K562 (cell line): ENCODE results near the gene XYLB. TPM values are rescaled to one million over a fixed set of nuclear protein-coding genes. Genes with fewer than 3 reads are reported as not detected.

ENCODE experiments used
- ATAC-seq: fragments of 200-7000 bp; cut with Tn5 transposase; 3 replicates; pipeline ENCODE4 v1.9.1; 2020; ENCODE audit warnings: moderate library complexity
- BruUV-seq: library from RNA; stranded (reverse); fragments of 400-500 nt; replicated peaks from 2 replicates; lab custom pipeline; 2021; lab: Mats Ljungman, UMichigan
- CTCF ChIA-PET: fragments of 300-600 bp; formaldehyde crosslinking; extraction: SDS; loops from one replicate; lab custom pipeline; 2021; ENCODE audit warnings: low intra/inter-chr PET ratio; lab: Yijun Ruan, JAX
- POLR2A ChIA-PET: fragments of 300-600, 350-650 bp; sonication (Branson Sonifier 250); formaldehyde crosslinking; extraction: SDS; loops from one replicate; lab custom pipeline; 2021; ENCODE audit warnings: antibody characterized with exemption, inconsistent platforms; lab: Yijun Ruan, JAX
- DNase-seq, 4 experiments: peaks; one replicate each; pipeline versions ENCODE4 v3.0.0 to v3.0.0-alpha.2; 2011 to 2018; ENCODE audit warnings: low spot score in 3 of 4, mixed read lengths in 3 of 4; ENCODE audit errors: extremely low read depth in 1 of 4
- FAIRE-seq: peaks from 2 replicates; lab custom pipeline; 2011; peaks lifted over from hg19 to GRCh38; lab: Jason Lieb, UNC
- H2AFZ ChIP-seq: 2 replicates; pipeline ENCODE4 v1.6.0; 2011; ENCODE audit warnings: low read depth, low read length, control low read depth, inconsistent platforms
- H3K27ac ChIP-seq: fragments of 200-600 bp; 3 replicates; pipeline ENCODE4 v1.8.0; 2011; ENCODE audit warnings: low read depth, mild to moderate bottlenecking, control low read depth, inconsistent platforms, low read length, moderate library complexity, mixed read lengths; ENCODE audit errors: extremely low read depth
- H3K27me3 ChIP-seq, 2 experiments: fragments of 300-600 bp in 1 of 2; 2 replicates in 1 of 2; 3 replicates in 1 of 2; pipeline versions ENCODE4 v1.6.0 to v1.8.0; 2011; ENCODE audit warnings: inconsistent platforms in 2 of 2, low read length in 2 of 2, mild to moderate bottlenecking in 1 of 2, mixed read lengths in 1 of 2, moderate library complexity in 1 of 2; ENCODE audit not compliant: control insufficient read depth in 2 of 2, insufficient read depth in 2 of 2
- H3K36me3 ChIP-seq: fragments of 300-600 bp; 3 replicates; pipeline ENCODE4 v1.8.0; 2011; ENCODE audit warnings: mild to moderate bottlenecking, low read length, inconsistent platforms; ENCODE audit not compliant: control insufficient read depth, insufficient read depth
- H3K4me1 ChIP-seq, 2 experiments: fragments of 200-600 bp in 1 of 2; replicated peaks in 1 of 2; 2 replicates in 1 of 2; 3 replicates in 1 of 2; pipeline versions ENCODE4 v1.5.1 to v1.8.0; 2011; ENCODE audit warnings: inconsistent platforms in 2 of 2, low read length in 2 of 2, mild to moderate bottlenecking in 1 of 2, mixed read lengths in 1 of 2, moderate library complexity in 1 of 2; ENCODE audit not compliant: control insufficient read depth in 2 of 2, insufficient read depth in 2 of 2
- H3K4me2 ChIP-seq: 2 replicates; pipeline ENCODE4 v1.6.1; 2011; ENCODE audit warnings: low read length, control low read depth, inconsistent platforms, mixed read lengths; ENCODE audit not compliant: insufficient read depth
- H3K4me3 ChIP-seq: fragments of 200-600 bp; sonication (generic), shearing (Covaris generic); 2 replicates; pipeline ENCODE4 v1.5.1; 2016; ENCODE audit warnings: control low read depth, inconsistent platforms
- H3K79me2 ChIP-seq: fragments of 200-600 bp; 3 replicates; pipeline ENCODE4 v1.8.0; 2011; ENCODE audit warnings: low read length, inconsistent platforms; ENCODE audit not compliant: control insufficient read depth, insufficient read depth
- H3K9ac ChIP-seq, 2 experiments: 2 replicates each; pipeline versions ENCODE4 v1.6.0 to v1.6.1; 2011; ENCODE audit warnings: low read depth in 2 of 2, low read length in 2 of 2, control low read depth in 1 of 2, inconsistent platforms in 1 of 2, mild to moderate bottlenecking in 1 of 2, mixed read lengths in 1 of 2; ENCODE audit not compliant: insufficient read depth in 1 of 2
- H3K9me1 ChIP-seq: one replicate; pipeline ENCODE4 v1.6.0; 2011; ENCODE audit warnings: inconsistent platforms, mild to moderate bottlenecking, low read length, moderate library complexity; ENCODE audit not compliant: control insufficient read depth, insufficient read depth
- H3K9me3 ChIP-seq: replicated peaks from 2 replicates; pipeline ENCODE4 v1.5.1; 2011; ENCODE audit warnings: low read depth, low read length, inconsistent platforms; ENCODE audit not compliant: control insufficient read depth, insufficient read depth
- H4K20me1 ChIP-seq: replicated peaks from 2 replicates; pipeline ENCODE4 v1.6.1; 2011; ENCODE audit warnings: low read length, inconsistent platforms, mixed read lengths; ENCODE audit not compliant: control insufficient read depth, insufficient read depth
- CREB1 ChIP-seq, 2 experiments: sonication (generic) in 1 of 2; formaldehyde crosslinking in 1 of 2; IDR thresholded peaks; 2 replicates each; pipeline versions ENCODE4 v1.6.1 to v1.8.0; 2012 to 2022; ENCODE audit warnings: inconsistent platforms in 1 of 2, mild to moderate bottlenecking in 1 of 2, missing genetic modification reagents in 1 of 2, moderate library complexity in 1 of 2
- HNRNPH1 ChIP-seq: fragments of 200-400 bp; formaldehyde crosslinking; optimal IDR thresholded peaks from 2 replicates; pipeline ENCODE3; 2017; ENCODE audit warnings: low read depth, mild to moderate bottlenecking, low read length, moderate library complexity
- MIER1 ChIP-seq: fragments of 450-650 bp; IDR thresholded peaks from 2 replicates; pipeline ENCODE4 v1.6.1; 2016; ENCODE audit warnings: antibody characterized with exemption, mild to moderate bottlenecking, low read depth
- POLR2G ChIP-seq: fragments of 200-400 bp; formaldehyde crosslinking; IDR thresholded peaks from 2 replicates; pipeline ENCODE4 v1.6.1; 2017; ENCODE audit warnings: low read depth, mild to moderate bottlenecking, antibody characterized with exemption, low read length, moderate library complexity
- ZBTB1 ChIP-seq: sonication (generic); formaldehyde crosslinking; IDR thresholded peaks from 2 replicates; pipeline ENCODE4 v1.8.1; 2023; ENCODE audit warnings: missing genetic modification reagents, low read depth, mild to moderate bottlenecking, borderline replicate concordance
- WGBS: fragments of 100-300 bp; shearing (Covaris generic); methylation state at CpG from one replicate; pipeline ENCODE4 v1.1.6; 2016; ENCODE audit warnings: low coverage, mixed read lengths; ENCODE audit not compliant: insufficient coverage; ENCODE audit errors: missing lambda C conversion rate; 5-methylcytosine and 5-hydroxymethylcytosine counted together
- in situ Hi-C: fragments of 300-500 bp; cut with MboI; formaldehyde crosslinking; loops from 4 replicates; pipeline ENCODE4 v1.15.0; 2018; ENCODE audit warnings: inconsistent platforms, mixed read lengths
- intact Hi-C: fragments of 100-400 bp; cut with micrococcal nuclease; formaldehyde crosslinking; loops from 2 replicates; pipeline ENCODE4 v1.14.2; 2022
- polyA plus RNA-seq, 8 experiments: library from polyadenylated mRNA; depleted of rRNA in 4 of 8; stranded (reverse) in 5 of 8; unstranded in 3 of 8; fragments of >200 nt; fragmentation: Nextera tagmentation in 2 of 8; fragmentation: Illumina TruSeq in 1 of 8; extraction: Ambion mirVana in 2 of 8; extraction: Trizol in 1 of 8; gene quantifications; 2 replicates each; pipeline versions ENCODE4 v1.2.1 to v1.2.3, GENCODE V29; 2011 to 2014; ENCODE audit warnings: inconsistent platforms in 1 of 8, missing spikeins in 1 of 8
- total RNA-seq, 7 experiments: library from RNA; depleted of rRNA in 6 of 7; stranded (reverse); fragments of >200 nt in 6 of 7; fragmentation: Illumina TruSeq in 2 of 7; extraction: Trizol in 2 of 7; gene quantifications; 2 replicates each; pipeline versions ENCODE4 v1.2.1 to v1.2.3, GENCODE V29; 2011 to 2021; ENCODE audit warnings: low replicate concordance in 1 of 7
- TF ChIP-seq, protein P1 (sequence below): fragments of 250-450 bp; sonication (Bioruptor Pico); IDR thresholded peaks from 2 replicates; pipeline ENCODE4 v1.5.0; 2020; ENCODE audit warnings: mild to moderate bottlenecking, borderline replicate concordance
- TF ChIP-seq, protein P2 (sequence below): fragments of 250-450 bp; sonication (Bioruptor Pico); IDR thresholded peaks from 2 replicates; pipeline ENCODE4 v1.9.0; 2021; ENCODE audit warnings: mild to moderate bottlenecking, inconsistent platforms
- TF ChIP-seq, protein P3 (sequence below): fragments of 450-650 bp; conservative IDR thresholded peaks from 2 replicates; pipeline ENCODE4 v1.6.1; 2016; ENCODE audit warnings: missing genetic modification characterization, low read depth, mild to moderate bottlenecking, missing compliant biosample characterization, moderate library complexity
- TF ChIP-seq, protein P4 (sequence below): sonication (generic); formaldehyde crosslinking; IDR thresholded peaks from 2 replicates; pipeline ENCODE4 v1.9.0; 2022; ENCODE audit warnings: mild to moderate bottlenecking, missing genetic modification reagents

Gene XYLB
- total and polyA plus RNA-seq, 9 of the 15 experiments (the other 6 are each of a cell fraction or from before 2014, with no cell fraction given), result 4.0 to 20.2 (median 13.2) TPM

DNA sequence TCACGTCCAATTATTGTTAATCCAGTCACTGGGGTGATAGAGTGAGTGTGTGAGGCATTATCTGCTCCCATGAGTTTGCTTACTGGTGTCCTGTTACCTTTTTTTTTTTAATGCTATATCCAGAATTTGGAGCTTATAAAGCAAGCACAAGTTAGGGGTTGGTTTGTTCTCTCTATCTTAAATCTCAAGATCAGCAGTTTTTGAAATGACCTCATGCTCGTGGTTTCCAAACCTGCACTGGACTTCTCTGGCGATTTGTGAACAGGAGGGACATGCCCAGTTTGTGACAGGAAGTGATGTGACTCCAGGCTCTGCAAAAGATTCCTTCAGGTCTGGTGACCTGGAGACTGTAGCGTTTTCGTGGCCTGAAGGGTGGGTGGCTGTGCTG is 25.6 kb downstream of the XYLB start (continued):
- TF ChIP-seq, protein P1, sequence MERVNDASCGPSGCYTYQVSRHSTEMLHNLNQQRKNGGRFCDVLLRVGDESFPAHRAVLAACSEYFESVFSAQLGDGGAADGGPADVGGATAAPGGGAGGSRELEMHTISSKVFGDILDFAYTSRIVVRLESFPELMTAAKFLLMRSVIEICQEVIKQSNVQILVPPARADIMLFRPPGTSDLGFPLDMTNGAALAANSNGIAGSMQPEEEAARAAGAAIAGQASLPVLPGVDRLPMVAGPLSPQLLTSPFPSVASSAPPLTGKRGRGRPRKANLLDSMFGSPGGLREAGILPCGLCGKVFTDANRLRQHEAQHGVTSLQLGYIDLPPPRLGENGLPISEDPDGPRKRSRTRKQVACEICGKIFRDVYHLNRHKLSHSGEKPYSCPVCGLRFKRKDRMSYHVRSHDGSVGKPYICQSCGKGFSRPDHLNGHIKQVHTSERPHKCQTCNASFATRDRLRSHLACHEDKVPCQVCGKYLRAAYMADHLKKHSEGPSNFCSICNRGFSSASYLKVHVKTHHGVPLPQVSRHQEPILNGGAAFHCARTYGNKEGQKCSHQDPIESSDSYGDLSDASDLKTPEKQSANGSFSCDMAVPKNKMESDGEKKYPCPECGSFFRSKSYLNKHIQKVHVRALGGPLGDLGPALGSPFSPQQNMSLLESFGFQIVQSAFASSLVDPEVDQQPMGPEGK, result no peak
- TF ChIP-seq, all 486 proteins: peak for 3

DNA sequence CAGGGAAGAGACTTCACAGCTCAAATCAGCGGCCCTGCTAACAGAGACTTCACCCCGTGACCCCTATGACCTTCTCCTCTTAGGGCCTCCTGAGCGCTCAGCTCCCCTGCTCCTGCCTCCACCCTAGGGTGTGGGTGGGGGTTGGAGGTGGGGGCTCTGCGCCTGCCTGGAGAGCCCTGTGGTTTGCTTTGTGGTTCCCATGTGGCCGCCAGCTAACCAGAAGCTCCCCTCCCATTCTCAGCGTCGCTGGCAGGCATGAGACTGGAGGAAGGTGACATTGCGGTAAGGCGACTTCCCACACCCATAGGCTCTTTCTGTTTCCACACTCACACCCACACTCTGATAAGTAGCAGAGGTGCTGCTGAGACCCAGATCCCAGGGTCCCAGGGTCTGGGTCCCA is 27.6 kb downstream of the XYLB start:
- ATAC-seq (peak; percentile 20; the same call in 1 of the 3 replicates), DNase-seq (peak in 2 of 4 experiments; percentile 18 to 37), FAIRE-seq (no peak)
- H3K4me1 ChIP-seq, result peaks cover 0 to 4% of the 10 kb centered on the region in 2 experiments; a peak in 1 of 5 replicates
- no peaks in the 10 kb centered on the region for H3K27me3 ChIP-seq
- H3K9me1 ChIP-seq, result no peaks in the 10 kb centered on the region
- no TSS peak for BruUV-seq
- H3K36me3 ChIP-seq, result peaks cover 96% of the 10 kb centered on the region; the same call in 2 of the 3 replicates
- intact Hi-C loops, result no loop called here
- POLR2A ChIA-PET, result interaction anchor here (0.6 kb wide), 1 partner anchor 9 kb away, joined by 3 read pairs; no protein-coding TSS in a partner anchor
- no peak overlapping the region for H2AFZ ChIP-seq
- H3K4me2 ChIP-seq, result no peak overlapping the region
- H4K20me1 ChIP-seq, result no peaks in the 10 kb centered on the region
- no peak overlapping the region for H3K4me3 ChIP-seq
- WGBS, result 69% methylated on average over 9 of the region's 9 CpGs
- CTCF ChIA-PET, result no interaction called here
- H3K27ac ChIP-seq, result no peak overlapping the region
- in situ Hi-C loops, result no loop called here
- TF ChIP-seq HNRNPH1, result no peak
- no peak for TF ChIP-seq MIER1
- TF ChIP-seq ZBTB1, result peak; percentile 97
- TF ChIP-seq POLR2G, result 0 out of 2 replicates have a peak, but pooled peaks have one; percentile 16
- TF ChIP-seq, protein P2, sequence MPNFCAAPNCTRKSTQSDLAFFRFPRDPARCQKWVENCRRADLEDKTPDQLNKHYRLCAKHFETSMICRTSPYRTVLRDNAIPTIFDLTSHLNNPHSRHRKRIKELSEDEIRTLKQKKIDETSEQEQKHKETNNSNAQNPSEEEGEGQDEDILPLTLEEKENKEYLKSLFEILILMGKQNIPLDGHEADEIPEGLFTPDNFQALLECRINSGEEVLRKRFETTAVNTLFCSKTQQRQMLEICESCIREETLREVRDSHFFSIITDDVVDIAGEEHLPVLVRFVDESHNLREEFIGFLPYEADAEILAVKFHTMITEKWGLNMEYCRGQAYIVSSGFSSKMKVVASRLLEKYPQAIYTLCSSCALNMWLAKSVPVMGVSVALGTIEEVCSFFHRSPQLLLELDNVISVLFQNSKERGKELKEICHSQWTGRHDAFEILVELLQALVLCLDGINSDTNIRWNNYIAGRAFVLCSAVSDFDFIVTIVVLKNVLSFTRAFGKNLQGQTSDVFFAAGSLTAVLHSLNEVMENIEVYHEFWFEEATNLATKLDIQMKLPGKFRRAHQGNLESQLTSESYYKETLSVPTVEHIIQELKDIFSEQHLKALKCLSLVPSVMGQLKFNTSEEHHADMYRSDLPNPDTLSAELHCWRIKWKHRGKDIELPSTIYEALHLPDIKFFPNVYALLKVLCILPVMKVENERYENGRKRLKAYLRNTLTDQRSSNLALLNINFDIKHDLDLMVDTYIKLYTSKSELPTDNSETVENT (CRISPR knock-in tag), result no peak
- TF ChIP-seq, protein P3, sequence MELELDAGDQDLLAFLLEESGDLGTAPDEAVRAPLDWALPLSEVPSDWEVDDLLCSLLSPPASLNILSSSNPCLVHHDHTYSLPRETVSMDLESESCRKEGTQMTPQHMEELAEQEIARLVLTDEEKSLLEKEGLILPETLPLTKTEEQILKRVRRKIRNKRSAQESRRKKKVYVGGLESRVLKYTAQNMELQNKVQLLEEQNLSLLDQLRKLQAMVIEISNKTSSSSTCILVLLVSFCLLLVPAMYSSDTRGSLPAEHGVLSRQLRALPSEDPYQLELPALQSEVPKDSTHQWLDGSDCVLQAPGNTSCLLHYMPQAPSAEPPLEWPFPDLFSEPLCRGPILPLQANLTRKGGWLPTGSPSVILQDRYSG (tag), result no peak
- no peak for TF ChIP-seq CREB1 (IDR thresholded peaks at IDR 0.05)
- no peak for TF ChIP-seq CREB1 (CRISPR knock-in tag; IDR thresholded peaks at IDR 0.05)
- TF ChIP-seq, protein P4, sequence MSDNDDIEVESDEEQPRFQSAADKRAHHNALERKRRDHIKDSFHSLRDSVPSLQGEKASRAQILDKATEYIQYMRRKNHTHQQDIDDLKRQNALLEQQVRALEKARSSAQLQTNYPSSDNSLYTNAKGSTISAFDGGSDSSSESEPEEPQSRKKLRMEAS (CRISPR knock-in tag), result peak; percentile 27; the same call in 1 of the 2 replicates
- no peak overlapping the region for H3K9ac ChIP-seq
- no peaks in the 10 kb centered on the region for H3K9me3 ChIP-seq
- no peaks in the 10 kb centered on the region for H3K79me2 ChIP-seq
